Naive thymus-derived CD4-positive, alpha-beta T cell (primary cell): ENCODE data around the gene BARX2. TPM values are rescaled to one million over a fixed set of nuclear protein-coding genes. Genes with fewer than 3 reads are reported as not detected.
A peak's percentile ranks its signal among the peaks of the same experiment; 100 is the strongest.
"Not testable (repeated sequence)": the region's sequence is repeated elsewhere in the genome, so short reads cannot be mapped to it uniquely, and the experiment has no call there.

ENCODE experiments used
- ATAC-seq: fragments of 150-1000 bp; cut with Tn5 transposase; 2 replicates; pipeline ENCODE4 v1.10.0; 2021; ENCODE audit warnings: mild to moderate bottlenecking, moderate library complexity
- CTCF ChIA-PET: fragments of 350-600 bp; sonication (Branson Sonifier 250); formaldehyde crosslinking; loops from one replicate; lab custom pipeline; 2021; ENCODE audit warnings: antibody characterized with exemption; lab: Charles Lee
- POLR2A ChIA-PET: fragments of 350-600 bp; sonication (Branson Sonifier 250); formaldehyde crosslinking; loops from one replicate; lab custom pipeline; 2021; ENCODE audit warnings: antibody characterized with exemption, inconsistent platforms; lab: Charles Lee
- DNase-seq, 9 donors: peaks; one replicate each; pipeline versions ENCODE4 v3.0.0 to v3.0.0-alpha.2; 2020 to 2022; ENCODE audit warnings: mixed read lengths in 1 of 9
- H3K27ac ChIP-seq: one replicate; pipeline ENCODE4 v1.7.0; 2013; ENCODE audit warnings: mild to moderate bottlenecking, low read depth, low read length, moderate library complexity
- H3K27me3 ChIP-seq, 2 donors: one replicate each; pipeline ENCODE4 v1.7.0; 2013; ENCODE audit warnings: low read length in 2 of 2, mild to moderate bottlenecking in 2 of 2, moderate library complexity in 2 of 2; ENCODE audit not compliant: control insufficient read depth in 2 of 2, insufficient read depth in 2 of 2
- H3K36me3 ChIP-seq, 3 experiments: 1 replicate in 2 of 3; 2 replicates in 1 of 3; pipeline ENCODE4 v1.7.0; 2013; ENCODE audit warnings: low read length in 3 of 3, mild to moderate bottlenecking in 3 of 3, moderate library complexity in 1 of 3; ENCODE audit not compliant: insufficient read depth in 3 of 3, control insufficient read depth in 2 of 3
- H3K4me1 ChIP-seq, 2 donors: one replicate each; pipeline ENCODE4 v1.7.0; 2013; ENCODE audit warnings: low read length in 2 of 2, mild to moderate bottlenecking in 2 of 2, moderate library complexity in 1 of 2; ENCODE audit not compliant: control insufficient read depth in 2 of 2, insufficient read depth in 2 of 2
- H3K4me3 ChIP-seq: 2 replicates; pipeline ENCODE4 v1.7.0; 2013; ENCODE audit warnings: mild to moderate bottlenecking, low read length
- H3K9me3 ChIP-seq, 3 experiments: 1 replicate in 2 of 3; 2 replicates in 1 of 3; pipeline ENCODE4 v1.7.0; 2013; ENCODE audit warnings: low read length in 3 of 3; ENCODE audit not compliant: control insufficient read depth in 2 of 3
- H3K27ac Mint-ChIP-seq, 9 donors: one replicate each; pipeline ENCODE4 v1.8.0; 2020 to 2022; ENCODE audit warnings: mixed read lengths in 9 of 9, mild to moderate bottlenecking in 8 of 9, moderate library complexity in 5 of 9, inconsistent platforms in 2 of 9
- H3K27me3 Mint-ChIP-seq, 5 donors: one replicate each; pipeline ENCODE4 v1.8.0; 2021 to 2022; ENCODE audit warnings: mixed read lengths in 5 of 5, mild to moderate bottlenecking in 1 of 5
- H3K36me3 Mint-ChIP-seq, 5 donors: one replicate each; pipeline ENCODE4 v1.8.0; 2020 to 2022; ENCODE audit warnings: mixed read lengths in 5 of 5, mild to moderate bottlenecking in 3 of 5, inconsistent platforms in 1 of 5
- H3K4me1 Mint-ChIP-seq, 7 donors: one replicate each; pipeline ENCODE4 v1.8.0; 2020 to 2022; ENCODE audit warnings: mixed read lengths in 7 of 7, mild to moderate bottlenecking in 3 of 7, inconsistent platforms in 1 of 7
- H3K4me3 Mint-ChIP-seq, 10 donors: one replicate each; pipeline ENCODE4 v1.8.0; 2020 to 2022; ENCODE audit warnings: mild to moderate bottlenecking in 10 of 10, mixed read lengths in 10 of 10, moderate library complexity in 6 of 10, inconsistent platforms in 2 of 10
- H3K9me3 Mint-ChIP-seq, 11 donors: one replicate each; pipeline ENCODE4 v1.8.0; 2020 to 2022; ENCODE audit warnings: mixed read lengths in 11 of 11, mild to moderate bottlenecking in 4 of 11, inconsistent platforms in 1 of 11, moderate library complexity in 1 of 11
- intact Hi-C, 2 donors: fragments of 100-400 bp; cut with micrococcal nuclease; formaldehyde crosslinking; loops; one replicate each; pipeline ENCODE4 v1.15.1; 2023
- polyA plus RNA-seq, 2 donors: library from polyadenylated mRNA; unstranded; fragments of 300-500 nt; fragmentation: Illumina TruSeq; gene quantifications; one replicate each; pipeline ENCODE4 v1.2.3, GENCODE V29; 2021
- total RNA-seq, 6 experiments: library from RNA in 5 of 6; stranded (reverse) in 5 of 6; gene quantifications; 1 replicate in 5 of 6; 2 replicates in 1 of 6; pipeline ENCODE4 v1.2.3 and lab custom pipeline; 2021 to 2026

Gene BARX2, protein sequence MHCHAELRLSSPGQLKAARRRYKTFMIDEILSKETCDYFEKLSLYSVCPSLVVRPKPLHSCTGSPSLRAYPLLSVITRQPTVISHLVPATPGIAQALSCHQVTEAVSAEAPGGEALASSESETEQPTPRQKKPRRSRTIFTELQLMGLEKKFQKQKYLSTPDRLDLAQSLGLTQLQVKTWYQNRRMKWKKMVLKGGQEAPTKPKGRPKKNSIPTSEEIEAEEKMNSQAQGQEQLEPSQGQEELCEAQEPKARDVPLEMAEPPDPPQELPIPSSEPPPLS
- total RNA-seq: under 1 TPM in 1 of 5 experiments, not detected in 4; 0.44 TPM
- polyA plus RNA-seq: not detected
- total RNA-seq (lab: John Stamatoyannopoulos, UW): not detected

- POLR2A ChIA-PET: no interaction called here
- no peaks in the 10 kb centered on the region for H3K9me3 Mint-ChIP-seq
- peak within 1 kb of the TSS in 1 of 9 donors; percentile 61 for H3K27ac Mint-ChIP-seq
- Histone ChIP-seq H3K4me3 (no peak within 1 kb of the TSS), H3K4me1 (peaks cover 0 to 7% of the 10 kb centered on the region in 2 donors), H3K27me3 (peaks cover 0 to 12% of the 10 kb centered on the region in 2 donors), H3K27ac (no peak within 1 kb of the TSS), H3K36me3 (no peaks in the 10 kb centered on the region), H3K9me3 (no peaks in the 10 kb centered on the region)
- CTCF ChIA-PET: interaction anchor here (1.0 to 1.9 kb wide), 3 partner anchors 9 to 757 kb away, joined by 4 to 8 read pairs (median 5); no protein-coding TSS in a partner anchor
- ATAC-seq: no peak
- peaks cover 18 to 38% (median 32%) of the 10 kb centered on the region in 7 donors for H3K4me1 Mint-ChIP-seq
- intact Hi-C loops: loop anchor here (1.0 to 5.0 kb wide), 3 partner anchors 12 to 321 kb away; no protein-coding TSS in a partner anchor
- H3K27me3 Mint-ChIP-seq: peaks cover 75 to 85% (median 79%) of the 10 kb centered on the region in 5 donors
- H3K4me3 Mint-ChIP-seq: peak within 1 kb of the TSS; percentile 56 to 86 (median 78)
- peaks cover 0 to 8% (median 0%) of the 10 kb centered on the region in 5 donors for H3K36me3 Mint-ChIP-seq
- DNase-seq: peak in 1 of 9 donors; percentile 54
Observed at GRCh38 chr11:129375751-129376657, at the start of gene BARX2. BARX2 (plus strand) TSS chr11:129375848; CDS start chr11:129376036, 188 bp downstream.

GRCh38 chr11:129326921-129327320 is 48.7 kb upstream of the BARX2 start:
- CTCF ChIA-PET: no interaction called here
- Histone ChIP-seq H3K4me3 (no peak overlapping the region), H3K4me1 (no peaks in the 10 kb centered on the region), H3K27me3 (no peaks in the 10 kb centered on the region), H3K36me3 (no peaks in the 10 kb centered on the region), H3K9me3 (no peaks in the 10 kb centered on the region), H3K27ac (no peak overlapping the region)
- no peaks in the 10 kb centered on the region for H3K9me3 Mint-ChIP-seq
- POLR2A ChIA-PET: no interaction called here
- peaks cover 0 to 15% (median 4%) of the 10 kb centered on the region in 5 donors for H3K27me3 Mint-ChIP-seq
- H3K4me1 Mint-ChIP-seq: peaks cover 0 to 5% (median 3%) of the 10 kb centered on the region in 7 donors
- no peak overlapping the region for H3K27ac Mint-ChIP-seq
- no peak overlapping the region for H3K4me3 Mint-ChIP-seq
- ATAC-seq (no peak), DNase-seq (no peak)
- intact Hi-C loops: no loop called here
- no peaks in the 10 kb centered on the region for H3K36me3 Mint-ChIP-seq

DNA sequence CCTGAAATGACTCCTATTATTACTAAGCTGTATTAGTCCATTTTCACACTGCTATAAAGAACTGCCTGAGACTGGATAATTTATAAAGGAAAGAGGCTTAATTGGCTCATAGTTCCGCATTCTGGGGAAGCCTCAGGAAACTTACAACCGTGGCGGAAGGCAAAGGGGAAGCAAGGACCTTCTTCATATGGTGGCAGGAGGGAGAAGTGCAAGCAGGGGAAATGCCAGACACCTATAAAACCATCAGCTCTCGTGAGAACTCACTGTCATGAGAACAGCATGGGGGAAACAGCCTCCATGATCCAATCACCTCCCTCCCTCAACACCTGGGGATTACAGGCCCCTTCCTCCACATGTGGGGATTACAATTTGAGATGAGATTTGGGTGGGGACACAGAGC is 47.9 kb upstream of the BARX2 start:
- H3K4me3 ChIP-seq, H3K27ac Mint-ChIP-seq, intact Hi-C loops, H3K4me1 ChIP-seq, H3K9me3 ChIP-seq, H3K36me3 Mint-ChIP-seq, DNase-seq, H3K27ac ChIP-seq, POLR2A ChIA-PET, H3K36me3 ChIP-seq, H3K9me3 Mint-ChIP-seq, H3K27me3 ChIP-seq, H3K4me3 Mint-ChIP-seq, H3K4me1 Mint-ChIP-seq, CTCF ChIA-PET: not testable (repeated sequence)
- peak; percentile 39 for ATAC-seq
- H3K27me3 Mint-ChIP-seq: peaks cover 0 to 13% (median 0%) of the 10 kb centered on the region in 5 donors

- no peaks in the 10 kb centered on the region for H3K27me3 ChIP-seq
- no peaks in the 10 kb centered on the region for H3K36me3 Mint-ChIP-seq
- CTCF ChIA-PET: interaction anchor here (0.6 to 0.9 kb wide), 3 partner anchors 13 to 210 kb away, joined by 3 to 4 read pairs (median 4); no protein-coding TSS in a partner anchor
- H3K27me3 Mint-ChIP-seq: peaks cover 0 to 10% (median 0%) of the 10 kb centered on the region in 5 donors
- ATAC-seq: no peak
- H3K36me3 ChIP-seq: no peaks in the 10 kb centered on the region
- H3K9me3 Mint-ChIP-seq: no peaks in the 10 kb centered on the region
- intact Hi-C loops: no loop called here
- H3K4me3 ChIP-seq: no peak overlapping the region
- H3K4me1 ChIP-seq: no peaks in the 10 kb centered on the region
- H3K27ac ChIP-seq: no peak overlapping the region
- H3K4me1 Mint-ChIP-seq: peaks cover 0 to 8% (median 5%) of the 10 kb centered on the region in 7 donors
- H3K4me3 Mint-ChIP-seq: no peak overlapping the region
- DNase-seq: no peak
- POLR2A ChIA-PET: no interaction called here
- no peak overlapping the region for H3K27ac Mint-ChIP-seq
- H3K9me3 ChIP-seq: no peaks in the 10 kb centered on the region
Observed at GRCh38 chr11:129328756-129329155, 46.9 kb upstream of the BARX2 start.

- DNase-seq (no peak), ATAC-seq (no peak)
- no peaks in the 10 kb centered on the region for H3K36me3 ChIP-seq
- H3K9me3 ChIP-seq: no peaks in the 10 kb centered on the region
- H3K4me3 Mint-ChIP-seq: no peak overlapping the region
- no peak overlapping the region for H3K27ac ChIP-seq
- CTCF ChIA-PET: interaction anchor here (0.6 to 1.7 kb wide), 6 partner anchors 14 to 775 kb away, joined by 3 to 29 read pairs (median 3); no protein-coding TSS in a partner anchor
- no peaks in the 10 kb centered on the region for H3K9me3 Mint-ChIP-seq
- intact Hi-C loops: loop anchor here (1.0 to 5.0 kb wide), 4 partner anchors 54 to 447 kb away; no protein-coding TSS in a partner anchor
- no peak overlapping the region for H3K4me3 ChIP-seq
- no peaks in the 10 kb centered on the region for H3K27me3 ChIP-seq
- no peaks in the 10 kb centered on the region for H3K4me1 ChIP-seq
- POLR2A ChIA-PET: no interaction called here
- no peak overlapping the region for H3K27ac Mint-ChIP-seq
- H3K27me3 Mint-ChIP-seq: peaks cover 0 to 9% (median 0%) of the 10 kb centered on the region in 5 donors
- H3K36me3 Mint-ChIP-seq: no peaks in the 10 kb centered on the region
- H3K4me1 Mint-ChIP-seq: peaks cover 0 to 8% (median 3%) of the 10 kb centered on the region in 7 donors
Observed at GRCh38 chr11:129331217-129331616, 44.4 kb upstream of the BARX2 start.

GRCh38 chr11:129331871-129332274 is 43.8 kb upstream of the BARX2 start:
- Mint-ChIP-seq H3K4me1 (peaks cover 0 to 8% (median 3%) of the 10 kb centered on the region in 7 donors), H3K9me3 (no peaks in the 10 kb centered on the region), H3K27ac (no peak overlapping the region), H3K27me3 (peaks cover 0 to 6% (median 0%) of the 10 kb centered on the region in 5 donors), H3K36me3 (no peaks in the 10 kb centered on the region), H3K4me3 (peak overlapping the region in 1 of 10 donors; percentile 34)
- H3K27me3 ChIP-seq: no peaks in the 10 kb centered on the region
- no peaks in the 10 kb centered on the region for H3K9me3 ChIP-seq
- no peak overlapping the region for H3K27ac ChIP-seq
- H3K4me1 ChIP-seq: no peaks in the 10 kb centered on the region
- intact Hi-C loops: loop anchor here (1.0 to 5.0 kb wide), 4 partner anchors 55 to 448 kb away; no protein-coding TSS in a partner anchor
- ATAC-seq (peak; percentile 77), DNase-seq (peak; percentile 18 to 65 (median 45))
- no peaks in the 10 kb centered on the region for H3K36me3 ChIP-seq
- H3K4me3 ChIP-seq: no peak overlapping the region
- POLR2A ChIA-PET: no interaction called here
- CTCF ChIA-PET: interaction anchor here (0.6 to 1.7 kb wide), 8 partner anchors 15 to 775 kb away, joined by 3 to 29 read pairs (median 3); no protein-coding TSS in a partner anchor
